Psoas muscle (tissue), 8 donors: ENCODE data around the gene AXDND1. TPM values are rescaled to one million over a fixed set of nuclear protein-coding genes. Genes with fewer than 3 reads are reported as not detected.

Experiments
- ATAC-seq, 4 donors: fragments of 200-7000 bp; cut with Tn5 transposase; one replicate each; pipeline ENCODE4 v1.9.1; 2020; ENCODE audit warnings: moderate library complexity in 3 of 4, mild to moderate bottlenecking in 2 of 4
- DNase-seq, 2 donors: peaks; one replicate each; pipeline ENCODE4 v3.0.0-alpha.2; 2020
- H3K27ac ChIP-seq: fragments of 200-600 bp; one replicate; pipeline ENCODE4 v1.8.0; 2022
- H3K27me3 ChIP-seq, 3 donors: fragments of 200-600 bp in 1 of 3; one replicate each; pipeline versions ENCODE4 v1.6.1 to v1.8.0; 2013 to 2022; ENCODE audit warnings: low read length in 2 of 3, mild to moderate bottlenecking in 2 of 3, moderate library complexity in 1 of 3; ENCODE audit not compliant: insufficient read depth in 3 of 3
- H3K36me3 ChIP-seq, 2 donors: fragments of 200-600 bp in 1 of 2; one replicate each; pipeline versions ENCODE4 v1.6.1 to v1.8.0; 2013 to 2022; ENCODE audit warnings: low read depth in 1 of 2, mild to moderate bottlenecking in 1 of 2, moderate library complexity in 1 of 2; ENCODE audit not compliant: insufficient read depth in 1 of 2
- H3K4me1 ChIP-seq: fragments of 200-600 bp; one replicate; pipeline ENCODE4 v1.8.0; 2022
- H3K4me3 ChIP-seq: fragments of 200-600 bp; one replicate; pipeline ENCODE4 v1.8.0; 2022; ENCODE audit warnings: mild to moderate bottlenecking
- H3K9me3 ChIP-seq: fragments of 200-600 bp; one replicate; pipeline ENCODE4 v1.8.0; 2022
- WGBS, 3 donors: extraction: QIAGEN DNeasy Blood & Tissue Kit; methylation state at CpG; one replicate each; pipeline versions ENCODE4 v1.1.6 to v1.1.7; 2013; 5-methylcytosine and 5-hydroxymethylcytosine counted together
- intact Hi-C, 2 donors: fragments of 100-400 bp; cut with DNase I; formaldehyde crosslinking; loops; one replicate each; pipeline versions ENCODE4 v1.11.0 to v1.14.2; 2022
- polyA plus RNA-seq, 3 donors: library from polyadenylated mRNA; stranded (reverse); fragments of 200-250 nt; gene quantifications; one replicate each; pipeline ENCODE4 v1.2.3, GENCODE V29; 2013
- total RNA-seq, 4 donors: library from RNA; stranded (reverse); fragmentation: NEBNext Ultra II Directional in 2 of 4; extraction: Animal tissue kit (Norgen Biotek cat#: 25700) in 2 of 4; gene quantifications; one replicate each; pipeline versions ENCODE4 v1.2.1 to v1.2.4, GENCODE V29; 2021 to 2023
- TF ChIP-seq, protein P1 (sequence below): fragments of 200-600 bp; IDR thresholded peaks from one replicate; pipeline ENCODE4 v1.8.0; 2022; ENCODE audit warnings: antibody characterized with exemption
- donor health status: healthy with polysubstance abuse.
- donor health status: DM: no; HTN: no; CAD: no; lungs with moderate emphysema.
- donor health status: Bipolar disorder and iron deficiency.
- donor health status: healthy.
- donor health status: DM: yes; HTN: yes; CAD: no.
- donor health status: DM: no; HTN: no; CAD: no.
- donor health status: DM: no; HTN: no; CAD: no.
- donor health status: DM: yes; HTN: yes; CAD: no.

AXDND1 gene
- total and polyA plus RNA-seq, 7 donors, result 0.09 to 0.18 TPM; not detected in 5

DNA sequence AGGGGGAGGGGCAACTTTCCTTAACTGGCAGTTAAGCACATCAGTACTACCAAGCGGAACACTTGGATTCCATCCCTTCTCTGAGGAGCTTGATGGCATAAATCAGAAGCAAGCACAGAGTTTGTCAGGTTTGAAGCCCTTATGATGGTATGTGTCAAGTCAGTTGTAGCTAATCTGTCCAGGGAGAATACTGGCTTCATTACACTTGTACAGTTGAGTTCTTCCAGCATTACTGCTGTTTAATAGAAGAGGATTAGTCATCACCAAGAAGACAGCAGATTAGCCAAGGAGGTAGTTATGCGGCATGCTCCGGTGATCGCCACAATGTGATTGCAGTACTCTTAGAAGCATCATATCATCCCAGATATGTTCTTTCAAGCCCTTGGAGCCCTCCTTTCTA is 223.7 kb downstream of the AXDND1 start:
- Histone ChIP-seq H3K4me3 (no peak overlapping the region), H3K27ac (no peak overlapping the region), H3K4me1 (no peaks in the 10 kb centered on the region), H3K9me3 (no peaks in the 10 kb centered on the region), H3K36me3 (no peaks in the 10 kb centered on the region), H3K27me3 (peaks cover 0 to 48% (median 8%) of the 10 kb centered on the region in 3 donors)
- DNase-seq, result no peak
- TF ChIP-seq, protein P1, sequence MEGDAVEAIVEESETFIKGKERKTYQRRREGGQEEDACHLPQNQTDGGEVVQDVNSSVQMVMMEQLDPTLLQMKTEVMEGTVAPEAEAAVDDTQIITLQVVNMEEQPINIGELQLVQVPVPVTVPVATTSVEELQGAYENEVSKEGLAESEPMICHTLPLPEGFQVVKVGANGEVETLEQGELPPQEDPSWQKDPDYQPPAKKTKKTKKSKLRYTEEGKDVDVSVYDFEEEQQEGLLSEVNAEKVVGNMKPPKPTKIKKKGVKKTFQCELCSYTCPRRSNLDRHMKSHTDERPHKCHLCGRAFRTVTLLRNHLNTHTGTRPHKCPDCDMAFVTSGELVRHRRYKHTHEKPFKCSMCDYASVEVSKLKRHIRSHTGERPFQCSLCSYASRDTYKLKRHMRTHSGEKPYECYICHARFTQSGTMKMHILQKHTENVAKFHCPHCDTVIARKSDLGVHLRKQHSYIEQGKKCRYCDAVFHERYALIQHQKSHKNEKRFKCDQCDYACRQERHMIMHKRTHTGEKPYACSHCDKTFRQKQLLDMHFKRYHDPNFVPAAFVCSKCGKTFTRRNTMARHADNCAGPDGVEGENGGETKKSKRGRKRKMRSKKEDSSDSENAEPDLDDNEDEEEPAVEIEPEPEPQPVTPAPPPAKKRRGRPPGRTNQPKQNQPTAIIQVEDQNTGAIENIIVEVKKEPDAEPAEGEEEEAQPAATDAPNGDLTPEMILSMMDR, result no peak
- intact Hi-C loops, result no loop called here
- ATAC-seq, result no peak
- WGBS, 3 donors, result 90 to 93% (median 90%) methylated on average over 4 of the region's 4 CpGs

DNA sequence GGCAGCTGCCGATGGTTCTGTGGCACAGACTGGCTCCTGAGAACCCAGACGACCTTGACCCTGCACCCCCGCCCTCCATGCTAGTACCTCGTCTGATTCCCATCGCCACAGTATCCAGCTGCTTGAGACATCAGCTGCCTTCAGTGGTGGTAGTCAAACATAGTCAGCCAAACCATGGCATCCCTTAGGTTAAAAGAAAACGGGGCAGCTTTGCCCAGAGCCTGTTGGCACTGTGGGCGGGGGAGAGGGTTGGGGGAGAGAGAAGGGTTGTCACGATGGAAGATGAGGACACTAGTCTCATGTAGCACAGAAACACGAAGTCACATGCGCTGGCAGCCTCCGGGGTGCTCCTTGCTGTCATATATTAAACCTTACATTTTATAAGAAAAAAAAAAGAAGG is 224.9 kb downstream of the AXDND1 start:
- H3K27me3 ChIP-seq, result peaks cover 0 to 38% (median 8%) of the 10 kb centered on the region in 3 donors
- WGBS, 3 donors, result 81 to 84% (median 83%) methylated on average over 11 of the region's 11 CpGs
- no peak for ATAC-seq
- no peaks in the 10 kb centered on the region for H3K36me3 ChIP-seq
- intact Hi-C loops, result no loop called here
- TF ChIP-seq, protein P1, result no peak
- H3K9me3 ChIP-seq, result no peaks in the 10 kb centered on the region
- no peak overlapping the region for H3K4me3 ChIP-seq
- DNase-seq, result no peak
- no peaks in the 10 kb centered on the region for H3K4me1 ChIP-seq
- no peak overlapping the region for H3K27ac ChIP-seq

DNA sequence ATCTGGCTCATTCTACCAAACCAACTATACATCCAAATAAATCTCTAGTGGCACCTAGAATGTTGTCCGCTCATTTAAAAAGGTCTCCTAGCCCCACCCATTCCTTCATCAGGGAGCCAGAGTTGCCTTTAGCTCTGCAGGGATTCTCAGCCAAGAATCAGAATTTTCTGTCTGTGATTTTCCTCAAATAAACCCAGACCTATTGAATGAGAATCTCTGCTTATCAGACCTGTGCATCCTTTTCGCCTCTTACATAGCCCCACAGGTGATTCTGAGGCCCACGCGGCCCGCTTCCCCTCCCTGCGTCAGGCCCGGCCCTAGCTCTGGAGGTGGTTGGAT is 225.5 kb downstream of the AXDND1 start:
- WGBS, 3 donors, result 34 to 42% (median 39%) methylated on average over 7 of the region's 7 CpGs
- intact Hi-C loops, result no loop called here
- H3K4me3 ChIP-seq, result no peak overlapping the region

DNA sequence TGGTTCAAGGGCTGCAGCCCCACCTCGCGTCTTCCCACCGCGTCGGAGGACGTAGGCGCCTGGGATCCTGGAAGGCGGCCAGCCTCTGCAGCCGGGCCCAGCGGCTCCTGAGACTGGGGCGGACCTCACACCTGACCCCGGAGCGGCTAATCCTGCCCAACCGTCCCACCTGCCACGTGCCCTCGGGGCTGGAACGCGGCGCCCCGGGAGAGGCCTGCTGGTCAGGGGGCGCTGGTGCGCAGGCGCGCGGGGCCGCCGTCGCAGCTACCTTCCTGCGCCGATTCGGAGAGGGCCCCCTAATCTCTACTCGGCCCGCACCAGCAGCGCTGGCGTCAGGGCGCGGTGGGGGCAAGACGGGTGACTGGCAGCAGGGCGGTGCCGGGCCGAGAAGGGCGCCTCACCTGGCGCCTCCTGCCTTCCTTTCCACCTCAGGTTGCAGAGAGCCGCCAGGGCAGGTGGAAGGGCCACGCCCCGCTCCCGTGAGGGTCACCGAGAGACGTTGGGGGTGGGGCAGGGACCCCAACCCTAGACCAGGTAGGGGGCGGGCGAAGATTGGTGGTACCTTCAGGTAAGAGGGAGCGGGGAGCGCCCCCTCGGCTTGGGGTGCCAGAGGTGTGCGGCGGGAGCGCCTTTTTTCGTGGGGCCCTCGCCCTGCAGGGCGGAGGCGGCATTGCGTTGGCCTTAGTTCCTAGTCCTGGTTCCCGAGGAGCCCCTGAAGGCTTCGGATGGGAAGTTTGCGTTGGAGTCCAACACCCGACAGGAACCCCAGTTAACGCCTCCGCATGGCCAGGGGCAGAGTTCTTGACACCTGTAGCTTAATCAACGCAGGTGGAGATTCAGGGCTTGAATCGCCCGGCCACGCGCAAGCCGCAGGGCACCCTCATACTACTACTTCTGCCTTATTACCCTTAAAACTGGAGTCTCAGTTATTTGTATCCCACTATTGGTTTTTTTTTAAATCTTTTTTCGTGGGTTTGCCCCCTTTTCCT is 226.1 kb downstream of the AXDND1 start, which contains the start of gene TDRD5:
TDRD5 (plus strand) TSS at position 241 of the 989 bp plus-strand sequence. CDS start 784 bp downstream, outside the sequence.
- Histone ChIP-seq H3K36me3 (no peaks in the 10 kb centered on the region), H3K27ac (no peak within 1 kb of the TSS), H3K27me3 (peaks cover 0 to 26% (median 8%) of the 10 kb centered on the region in 3 donors), H3K4me1 (no peaks in the 10 kb centered on the region), H3K4me3 (no peak within 1 kb of the TSS), H3K9me3 (no peaks in the 10 kb centered on the region)
- intact Hi-C loops, result no loop called here
- DNase-seq, result no peak
- TF ChIP-seq, protein P1, result no peak
- WGBS, 3 donors, result 15 to 16% (median 15%) methylated on average over 65 to 75 of the region's 75 CpGs
- ATAC-seq, result no peak

More for the DNA sequence above, 225.5 kb downstream of the AXDND1 start:
- Histone ChIP-seq H3K4me1 (no peaks in the 10 kb centered on the region), H3K27me3 (peaks cover 0 to 32% (median 8%) of the 10 kb centered on the region in 3 donors), H3K36me3 (no peaks in the 10 kb centered on the region), H3K9me3 (no peaks in the 10 kb centered on the region), H3K27ac (no peak overlapping the region)
- no peak for DNase-seq
- TF ChIP-seq, protein P1, result no peak
- ATAC-seq, result no peak
